ENCODE measurements around the gene RNF17.

RNF17 gene

GRCh38 chr13:24851546-24851945, 87.6 kb downstream of the RNF17 start:
- TF ChIP-seq CTCF (IDR thresholded peaks at IDR 0.05; ENCODE audit: extremely low read depth, insufficient read depth, missing control alignments) = no peak
- in situ Hi-C loops (cut with MboI; ENCODE audit: low pct_unique_long_range_greater_than_20kb, low sequenced_read_pairs, unreplicated experiment) = no loop called here
- DNase-seq (ENCODE audit: low spot score) = no peak

- no peak for TF ChIP-seq CTCF (IDR thresholded peaks at IDR 0.05; ENCODE audit: extremely low read depth, insufficient read depth, missing control alignments)
- in situ Hi-C loops (cut with MboI; ENCODE audit: low pct_unique_long_range_greater_than_20kb, low sequenced_read_pairs, unreplicated experiment) = no loop called here
- DNase-seq (ENCODE audit: low spot score) = no peak
These were observed 90.3 kb downstream of the RNF17 start for GRCh38 chr13:24854311-24854710.

DNA sequence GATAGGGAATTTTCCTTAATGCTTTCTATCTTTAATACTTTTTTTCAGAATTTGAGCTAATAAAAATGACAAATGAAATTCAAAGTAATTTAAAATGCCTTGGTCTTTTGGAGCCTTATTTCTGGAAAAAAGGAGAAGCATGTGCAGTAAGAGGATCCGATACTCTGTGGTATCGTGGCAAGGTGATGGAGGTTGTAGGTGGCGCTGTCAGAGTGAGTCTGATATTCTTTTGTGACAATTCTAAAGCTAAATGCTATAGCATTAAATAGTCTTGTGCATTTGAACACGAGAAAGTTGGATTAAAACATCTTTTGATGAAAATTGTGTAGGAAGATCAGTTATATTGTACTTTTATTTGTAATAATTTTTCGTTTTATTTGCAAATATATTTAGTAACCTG, 95.0 kb downstream of the RNF17 start:
- no peak for DNase-seq (ENCODE audit: low spot score)
- in situ Hi-C loops (cut with MboI; ENCODE audit: low pct_unique_long_range_greater_than_20kb, low sequenced_read_pairs, unreplicated experiment) = no loop called here
- no peak for TF ChIP-seq CTCF (IDR thresholded peaks at IDR 0.05; ENCODE audit: extremely low read depth, insufficient read depth, missing control alignments)

DNA sequence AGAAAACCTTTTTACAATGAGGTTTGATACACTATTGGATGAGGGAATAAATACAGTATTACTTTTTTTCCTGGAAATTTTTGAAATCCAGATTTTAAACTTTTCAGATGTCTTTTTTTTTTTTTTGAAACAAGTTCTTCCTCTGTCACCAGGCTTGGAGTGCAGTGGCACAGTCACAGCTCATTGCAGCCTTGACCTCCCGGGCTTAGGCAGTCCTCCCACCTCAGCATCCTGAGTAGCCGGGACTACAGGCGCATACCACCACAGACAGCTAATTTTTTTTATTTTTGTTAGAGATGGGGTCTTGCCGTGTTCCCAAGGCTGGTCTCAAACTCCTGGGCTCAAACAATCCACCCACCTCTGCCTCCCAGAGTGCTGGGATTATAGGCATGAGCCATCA, 96.8 kb downstream of the RNF17 start:
- in situ Hi-C loops (cut with MboI; ENCODE audit: low pct_unique_long_range_greater_than_20kb, low sequenced_read_pairs, unreplicated experiment) = no loop called here
- no peak for TF ChIP-seq CTCF (IDR thresholded peaks at IDR 0.05; ENCODE audit: extremely low read depth, insufficient read depth, missing control alignments)

DNA sequence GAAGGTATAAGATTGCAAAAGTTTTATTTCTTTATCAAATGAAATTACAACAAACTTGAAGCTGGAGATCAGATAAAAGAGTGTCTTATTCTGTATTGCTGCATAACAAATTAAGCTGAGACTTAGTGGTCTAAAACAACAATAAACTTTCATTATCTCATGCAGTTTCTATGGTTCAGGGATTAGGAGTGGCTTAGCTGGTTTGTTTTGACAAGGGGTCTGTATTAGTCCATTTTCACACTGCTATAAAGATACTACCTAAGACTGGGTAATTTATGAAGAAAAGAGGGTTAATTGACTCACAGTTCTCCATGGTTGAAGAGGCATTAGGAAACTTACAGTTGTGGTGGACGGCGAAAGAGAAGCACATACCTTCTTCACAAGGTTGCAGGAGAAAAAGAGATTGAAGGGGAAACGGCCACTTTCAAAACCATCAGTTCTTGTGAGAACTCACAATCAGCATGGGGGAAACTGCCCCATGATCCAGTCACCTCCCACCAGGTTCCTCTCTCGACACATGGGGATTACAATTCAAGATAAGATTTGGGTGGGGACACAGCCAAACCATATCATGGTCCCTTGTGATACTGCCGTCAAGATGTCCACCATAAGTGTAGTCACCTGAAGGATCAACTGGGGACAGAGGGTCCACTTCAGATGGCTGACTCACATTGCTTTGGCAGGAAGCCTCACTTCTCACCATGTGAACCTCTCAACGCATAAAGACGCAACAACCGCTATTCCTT, 97.8 kb downstream of the RNF17 start:
- in situ Hi-C loops (cut with MboI; ENCODE audit: low pct_unique_long_range_greater_than_20kb, low sequenced_read_pairs, unreplicated experiment) = no loop called here
- DNase-seq (ENCODE audit: low spot score) = no peak
- TF ChIP-seq CTCF (IDR thresholded peaks at IDR 0.05; ENCODE audit: extremely low read depth, insufficient read depth, missing control alignments) = no peak

More for the DNA sequence above, 96.8 kb downstream of the RNF17 start:
- no peak for DNase-seq (ENCODE audit: low spot score)

DNA sequence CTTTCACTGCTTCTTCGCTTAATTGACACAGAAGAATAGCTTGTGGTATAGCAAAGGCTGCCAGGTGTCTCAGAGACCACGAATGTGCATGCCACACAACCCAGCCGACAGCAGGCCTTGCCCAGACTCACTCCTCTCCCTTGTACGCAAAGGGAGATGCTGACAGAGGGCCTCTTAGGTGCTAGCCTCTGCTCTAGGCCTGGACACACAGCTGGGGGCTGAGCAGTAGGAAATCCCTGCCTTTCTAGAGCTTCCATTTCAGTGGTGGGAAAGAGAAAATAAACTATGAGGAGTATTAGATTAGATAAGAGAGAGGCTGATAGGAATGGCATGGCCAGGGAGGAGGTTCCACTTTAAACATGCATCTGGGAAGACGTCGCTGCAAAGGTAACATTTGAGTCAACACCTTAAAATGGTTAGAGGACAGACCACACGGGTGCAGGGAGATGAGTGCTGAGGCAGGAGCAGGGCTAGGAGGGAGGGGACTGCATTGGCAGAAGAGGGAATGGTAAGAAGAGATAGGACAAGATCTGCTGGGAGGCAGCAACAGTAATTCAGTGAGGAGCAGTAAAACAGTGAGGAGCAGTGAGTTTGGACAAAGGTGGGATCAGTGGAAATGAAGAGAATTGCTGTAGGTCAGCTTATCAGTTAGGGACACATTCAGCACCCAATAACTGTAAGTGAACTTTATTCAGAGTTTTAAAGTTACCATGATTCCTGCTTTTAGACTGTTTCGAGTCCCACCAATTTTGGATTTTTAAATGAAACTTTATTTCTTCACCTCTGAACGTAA, 100.0 kb downstream of the RNF17 start:
- no peak for TF ChIP-seq CTCF (IDR thresholded peaks at IDR 0.05; ENCODE audit: extremely low read depth, insufficient read depth, missing control alignments)
- in situ Hi-C loops (cut with MboI; ENCODE audit: low pct_unique_long_range_greater_than_20kb, low sequenced_read_pairs, unreplicated experiment) = no loop called here
- no peak for DNase-seq (ENCODE audit: low spot score)
